HK-2 (cell line): ENCODE results near the gene INPP5F.
"Not testable (repeated sequence)": the region's sequence is repeated elsewhere in the genome, so short reads cannot be mapped to it uniquely, and the experiment has no call there.

Experiments used
- DNase-seq: peaks from one replicate; pipeline ENCODE4 v3.0.0-alpha.2; 2018; ENCODE audit not compliant: unreplicated experiment

INPP5F gene

DNA sequence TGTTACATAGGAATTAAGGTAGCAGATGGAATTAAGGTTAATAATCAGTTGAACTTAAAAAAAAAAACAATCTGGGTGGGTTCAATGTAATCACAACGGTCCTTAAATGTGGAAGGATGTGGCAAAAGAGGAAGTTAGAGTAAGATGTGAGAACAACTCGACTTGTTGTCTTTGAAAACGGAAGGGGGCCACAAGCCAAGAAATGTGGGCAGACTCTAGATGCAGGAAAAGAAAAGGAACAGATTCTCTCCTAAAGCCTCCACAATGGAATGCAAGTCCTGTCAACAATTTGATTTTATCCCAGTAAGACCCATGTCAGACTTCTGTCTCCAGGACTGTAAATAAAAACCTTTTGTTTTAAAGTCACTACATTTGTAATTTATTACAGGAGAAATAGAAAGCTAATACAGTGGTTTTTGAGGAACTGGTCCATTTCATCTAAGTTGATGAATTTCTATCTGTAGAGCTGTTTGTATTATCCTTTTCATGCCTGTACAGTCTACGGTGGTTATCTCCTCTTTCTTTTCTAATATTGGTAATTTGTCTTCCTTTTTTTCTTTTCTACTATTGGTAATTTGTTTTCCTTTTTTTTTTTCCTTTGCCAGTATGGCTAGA lies 138.2 kb downstream of the INPP5F start:
- DNase-seq, result no peak

GRCh38 chr10:119865699-119866240 lies 139.9 kb downstream of the INPP5F start:
- no peak for DNase-seq

GRCh38 chr10:119867317-119867716 lies 141.5 kb downstream of the INPP5F start:
- no peak for DNase-seq

DNA sequence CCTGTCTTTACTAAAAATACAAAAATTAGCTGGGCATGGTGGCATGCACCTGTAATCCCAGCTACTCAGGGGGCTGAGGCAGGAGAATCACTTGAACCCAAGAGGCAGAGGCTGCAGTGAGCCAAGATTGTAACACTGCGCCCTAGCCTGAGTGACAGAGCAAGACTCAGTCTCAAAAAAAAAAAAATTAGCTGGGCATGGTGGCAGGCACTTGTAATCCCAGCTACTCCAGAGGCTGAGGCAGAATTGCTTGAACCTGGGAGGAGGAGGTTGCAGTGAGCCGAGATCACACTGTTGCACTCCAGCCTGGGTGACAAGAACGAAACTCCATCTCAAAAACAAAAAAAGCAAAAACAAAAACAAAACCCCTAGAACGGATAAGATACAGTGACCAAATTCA lies 143.5 kb downstream of the INPP5F start:
- not testable (repeated sequence) for DNase-seq

DNA sequence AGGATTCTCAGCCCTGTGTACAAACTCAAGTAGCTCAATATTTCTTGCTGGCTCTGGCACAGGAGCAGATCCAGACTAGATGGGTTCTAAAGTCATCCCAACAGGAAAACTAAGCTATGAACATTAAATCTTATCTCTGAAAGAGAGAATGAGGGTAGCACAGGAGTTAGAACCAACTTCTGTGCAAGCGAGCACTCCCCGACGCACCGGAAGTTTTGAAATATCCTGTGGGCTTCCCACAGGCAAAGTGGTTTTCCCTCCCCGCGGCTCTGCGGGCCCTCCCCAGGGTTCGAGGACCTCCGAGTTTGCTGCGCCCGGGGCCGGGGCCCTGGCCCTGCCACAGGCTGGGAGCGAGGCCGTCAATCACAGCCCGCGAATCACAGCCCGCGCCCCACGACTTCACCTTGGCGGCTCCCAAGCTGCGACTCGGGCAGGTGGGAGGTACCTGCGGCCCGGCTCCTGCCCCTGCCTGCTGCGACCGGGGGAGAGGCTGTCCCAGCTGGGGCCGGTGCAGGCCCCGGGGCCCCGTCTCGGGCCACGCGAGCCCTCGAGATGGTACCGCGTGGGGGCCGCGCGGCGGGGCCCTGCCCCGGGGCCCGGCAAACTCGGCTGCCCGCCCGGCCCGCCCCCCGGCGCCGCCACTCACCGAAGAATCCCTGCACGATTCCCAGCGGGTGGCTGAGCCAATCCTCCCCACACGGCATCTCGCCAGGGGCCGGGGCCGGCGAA lies 146.2 kb downstream of the INPP5F start:
- peak; percentile 67 for DNase-seq

GRCh38 chr10:119872610-119872859 lies 146.7 kb downstream of the INPP5F start, which contains the start of gene MCMBP:
Gene MCMBP (minus strand): TSS chr10:119872843. CDS start chr10:119872584, 259 bp downstream.
- no peak for DNase-seq

- peak; percentile 91 for DNase-seq
Measured at GRCh38 chr10:119872860-119873681, 147.2 kb downstream of the INPP5F start.

- no peak for DNase-seq
Measured at GRCh38 chr10:119878524-119878923, 152.7 kb downstream of the INPP5F start.
